Activated T-helper 2 cell treated with anti-CD3 and anti-CD28 coated beads, Interferon-gamma antibody, Interleukin-2, Interleukin-4, amounts not matched to agents 10 μg/mL and 5 μg/mL and 100 μg/mL, durations not matched to agents 14 hours and 24 hours and 36 hours (primary cell): ENCODE results near the gene TNFRSF21. TPM values are rescaled to one million over a fixed set of nuclear protein-coding genes. Genes with fewer than 3 reads are reported as not detected.

Experiments
- DNase-seq: peaks from one replicate; pipeline ENCODE4 v3.0.0; 2021; ENCODE audit warnings: low spot score
- H3K27ac Mint-ChIP-seq: one replicate; pipeline ENCODE4 v1.8.0; 2021; ENCODE audit warnings: mixed read lengths
- H3K27me3 Mint-ChIP-seq: one replicate; pipeline ENCODE4 v1.8.0; 2021; ENCODE audit warnings: low read depth, mixed read lengths
- H3K36me3 Mint-ChIP-seq: one replicate; pipeline ENCODE4 v1.8.0; 2021; ENCODE audit warnings: low read depth, mixed read lengths
- H3K4me1 Mint-ChIP-seq: one replicate; pipeline ENCODE4 v1.8.0; 2021; ENCODE audit warnings: low read depth, mixed read lengths
- H3K4me3 Mint-ChIP-seq: one replicate; pipeline ENCODE4 v1.8.0; 2021; ENCODE audit warnings: low read depth, mild to moderate bottlenecking, moderate library complexity, mixed read lengths
- H3K9me3 Mint-ChIP-seq: one replicate; pipeline ENCODE4 v1.8.0; 2021; ENCODE audit warnings: mixed read lengths
- intact Hi-C: fragments of 100-400 bp; cut with micrococcal nuclease; formaldehyde crosslinking; loops from one replicate; pipeline ENCODE4 v1.15.1; 2023
- total RNA-seq: library from RNA; stranded (reverse); gene quantifications from 2 replicates; pipeline ENCODE4 v1.2.3, GENCODE V29; 2022

The TNFRSF21 gene
- total RNA-seq, 1 donor from 2014 or later: 2.7 TPM

GRCh38 chr6:47252633-47253032 lies 57.1 kb downstream of the TNFRSF21 start:
- intact Hi-C loops: no loop called here
- Mint-ChIP-seq H3K4me3 (no peak overlapping the region), H3K27ac (no peak overlapping the region)

GRCh38 chr6:47251396-47251795 lies 58.3 kb downstream of the TNFRSF21 start:
- H3K27ac Mint-ChIP-seq: no peak overlapping the region
- H3K27me3 Mint-ChIP-seq: no peaks in the 10 kb centered on the region
- DNase-seq: no peak
- H3K36me3 Mint-ChIP-seq: no peaks in the 10 kb centered on the region
- H3K4me3 Mint-ChIP-seq: no peak overlapping the region
- H3K9me3 Mint-ChIP-seq: no peaks in the 10 kb centered on the region
- peaks cover 2% of the 10 kb centered on the region for H3K4me1 Mint-ChIP-seq
- intact Hi-C loops: no loop called here

More at GRCh38 chr6:47252633-47253032, 57.1 kb downstream of the TNFRSF21 start:
- H3K27me3 Mint-ChIP-seq: no peaks in the 10 kb centered on the region
- H3K4me1 Mint-ChIP-seq: no peaks in the 10 kb centered on the region
- no peak for DNase-seq
- H3K9me3 Mint-ChIP-seq: no peaks in the 10 kb centered on the region
- no peaks in the 10 kb centered on the region for H3K36me3 Mint-ChIP-seq

DNA sequence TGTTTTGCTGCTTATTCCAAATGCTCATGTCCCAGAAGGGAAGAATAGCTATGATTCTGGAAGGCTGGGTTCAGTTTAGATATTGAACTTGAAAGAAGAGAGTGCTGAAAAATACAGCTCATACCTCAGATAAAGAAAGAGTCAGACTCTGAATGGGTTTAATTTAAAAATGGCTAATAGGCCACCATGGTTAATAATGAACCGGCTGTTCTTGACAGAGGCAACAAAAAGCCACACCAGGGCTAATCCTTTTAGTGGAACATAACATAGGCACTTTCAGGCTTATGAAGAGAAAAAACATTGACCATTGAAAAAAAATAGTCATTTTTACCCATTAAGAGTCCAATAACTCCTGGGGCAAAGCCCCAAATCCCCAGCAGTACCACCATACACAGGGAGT lies 59.4 kb downstream of the TNFRSF21 start:
- Mint-ChIP-seq H3K36me3 (no peaks in the 10 kb centered on the region), H3K27me3 (no peaks in the 10 kb centered on the region), H3K9me3 (no peaks in the 10 kb centered on the region), H3K27ac (no peak overlapping the region), H3K4me3 (no peak overlapping the region), H3K4me1 (peaks cover 2% of the 10 kb centered on the region)
- no peak for DNase-seq
- intact Hi-C loops: no loop called here

- DNase-seq: no peak
- H3K4me3 Mint-ChIP-seq: no peak overlapping the region
- no peaks in the 10 kb centered on the region for H3K36me3 Mint-ChIP-seq
- intact Hi-C loops: no loop called here
- no peaks in the 10 kb centered on the region for H3K27me3 Mint-ChIP-seq
- H3K9me3 Mint-ChIP-seq: no peaks in the 10 kb centered on the region
- peaks cover 2% of the 10 kb centered on the region for H3K4me1 Mint-ChIP-seq
- no peak overlapping the region for H3K27ac Mint-ChIP-seq
Observed at GRCh38 chr6:47248446-47248845, 61.3 kb downstream of the TNFRSF21 start.

- intact Hi-C loops: no loop called here
- H3K36me3 Mint-ChIP-seq: no peaks in the 10 kb centered on the region
- H3K27me3 Mint-ChIP-seq: no peaks in the 10 kb centered on the region
- DNase-seq: no peak
- no peak overlapping the region for H3K27ac Mint-ChIP-seq
- H3K9me3 Mint-ChIP-seq: no peaks in the 10 kb centered on the region
- no peak overlapping the region for H3K4me3 Mint-ChIP-seq
- peaks cover 5% of the 10 kb centered on the region for H3K4me1 Mint-ChIP-seq
Observed at GRCh38 chr6:47247227-47247797, 62.4 kb downstream of the TNFRSF21 start.

DNA sequence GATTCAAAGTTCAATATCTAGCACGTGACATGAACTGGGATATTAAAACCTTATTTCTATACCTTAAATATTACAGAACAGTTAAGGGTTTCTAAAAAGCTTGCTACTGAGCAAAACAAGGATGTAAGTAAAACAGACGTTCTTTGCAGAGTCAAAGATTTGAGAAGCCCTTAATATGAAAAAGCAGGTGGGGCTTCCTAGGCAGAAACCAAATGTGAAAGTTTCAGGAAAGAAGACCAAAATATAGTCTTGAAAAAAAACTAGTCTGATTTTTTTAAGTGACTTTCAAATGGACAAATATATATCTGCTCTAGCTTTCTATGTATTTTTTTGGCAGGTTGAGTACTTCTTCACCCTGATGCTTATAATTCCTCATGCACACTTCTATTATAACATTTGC lies 63.2 kb downstream of the TNFRSF21 start:
- DNase-seq: no peak
- no peak overlapping the region for H3K4me3 Mint-ChIP-seq
- no peaks in the 10 kb centered on the region for H3K36me3 Mint-ChIP-seq
- H3K9me3 Mint-ChIP-seq: no peaks in the 10 kb centered on the region
- peaks cover 11% of the 10 kb centered on the region for H3K4me1 Mint-ChIP-seq
- no peaks in the 10 kb centered on the region for H3K27me3 Mint-ChIP-seq
- intact Hi-C loops: no loop called here
- no peak overlapping the region for H3K27ac Mint-ChIP-seq

GRCh38 chr6:47245745-47246371 lies 63.8 kb downstream of the TNFRSF21 start:
- H3K4me3 Mint-ChIP-seq: no peak overlapping the region
- no peaks in the 10 kb centered on the region for H3K27me3 Mint-ChIP-seq
- H3K36me3 Mint-ChIP-seq: no peaks in the 10 kb centered on the region
- H3K4me1 Mint-ChIP-seq: peaks cover 11% of the 10 kb centered on the region
- H3K9me3 Mint-ChIP-seq: no peaks in the 10 kb centered on the region
- H3K27ac Mint-ChIP-seq: no peak overlapping the region
- no peak for DNase-seq
- intact Hi-C loops: no loop called here

DNA sequence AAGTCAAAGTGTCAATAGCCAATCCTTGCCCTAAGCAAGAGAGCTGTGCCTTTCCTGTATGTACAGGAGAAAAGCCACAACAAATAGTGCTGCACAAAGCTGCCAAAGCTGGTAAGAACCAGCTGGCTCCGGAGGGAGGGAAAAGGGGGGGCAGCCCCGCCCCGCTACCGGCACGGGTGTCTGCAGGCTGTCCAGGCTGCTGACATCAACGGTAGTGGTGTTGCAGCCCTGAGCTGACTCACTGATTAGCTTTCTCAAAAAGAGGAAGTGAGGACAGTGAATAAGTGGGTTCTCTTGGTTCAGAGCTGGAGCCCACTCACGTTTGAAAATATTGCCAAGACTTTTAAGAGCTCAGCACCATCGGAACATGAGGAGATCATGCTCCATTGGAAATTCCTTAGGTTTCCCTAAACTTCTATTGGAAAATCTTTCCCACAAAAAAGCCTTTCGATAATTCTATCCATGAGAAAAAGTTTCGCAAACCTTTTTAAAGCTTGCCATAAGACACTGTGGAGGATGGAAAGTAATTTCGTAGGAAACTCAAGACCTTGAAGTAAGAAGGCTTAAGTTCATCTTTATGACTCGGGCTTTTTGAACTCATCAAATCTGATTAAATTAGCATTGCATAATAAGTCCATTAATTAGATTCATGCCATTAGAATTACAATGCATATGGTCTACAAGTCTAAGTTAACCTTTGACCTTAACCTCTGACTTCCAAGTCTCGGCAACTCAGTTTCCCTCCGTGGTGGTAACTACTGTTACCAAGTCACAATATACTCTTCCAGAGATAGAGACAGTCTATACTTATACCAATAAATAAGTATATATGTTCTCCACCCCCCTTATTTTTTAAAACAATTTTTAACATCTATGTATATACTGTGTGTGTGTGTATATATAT lies 67.0 kb downstream of the TNFRSF21 start:
- H3K4me3 Mint-ChIP-seq: no peak overlapping the region
- H3K9me3 Mint-ChIP-seq: no peaks in the 10 kb centered on the region
- intact Hi-C loops: no loop called here
- H3K36me3 Mint-ChIP-seq: no peaks in the 10 kb centered on the region
- H3K27me3 Mint-ChIP-seq: no peaks in the 10 kb centered on the region
- H3K4me1 Mint-ChIP-seq: peaks cover 11% of the 10 kb centered on the region
- DNase-seq: peak; percentile 57
- H3K27ac Mint-ChIP-seq: no peak overlapping the region

GRCh38 chr6:47241742-47242482 lies 67.8 kb downstream of the TNFRSF21 start:
- no peak for DNase-seq
- Mint-ChIP-seq H3K27ac (no peak overlapping the region), H3K9me3 (no peaks in the 10 kb centered on the region), H3K27me3 (no peaks in the 10 kb centered on the region), H3K36me3 (no peaks in the 10 kb centered on the region), H3K4me3 (no peak overlapping the region), H3K4me1 (peaks cover 11% of the 10 kb centered on the region)
- intact Hi-C loops: no loop called here

- no peak overlapping the region for H3K27ac Mint-ChIP-seq
- H3K4me3 Mint-ChIP-seq: no peak overlapping the region
- H3K27me3 Mint-ChIP-seq: no peaks in the 10 kb centered on the region
- DNase-seq: no peak
- no peaks in the 10 kb centered on the region for H3K9me3 Mint-ChIP-seq
- H3K4me1 Mint-ChIP-seq: peaks cover 9% of the 10 kb centered on the region
- intact Hi-C loops: no loop called here
- H3K36me3 Mint-ChIP-seq: no peaks in the 10 kb centered on the region
Observed at GRCh38 chr6:47240277-47240890, 69.3 kb downstream of the TNFRSF21 start.

DNA sequence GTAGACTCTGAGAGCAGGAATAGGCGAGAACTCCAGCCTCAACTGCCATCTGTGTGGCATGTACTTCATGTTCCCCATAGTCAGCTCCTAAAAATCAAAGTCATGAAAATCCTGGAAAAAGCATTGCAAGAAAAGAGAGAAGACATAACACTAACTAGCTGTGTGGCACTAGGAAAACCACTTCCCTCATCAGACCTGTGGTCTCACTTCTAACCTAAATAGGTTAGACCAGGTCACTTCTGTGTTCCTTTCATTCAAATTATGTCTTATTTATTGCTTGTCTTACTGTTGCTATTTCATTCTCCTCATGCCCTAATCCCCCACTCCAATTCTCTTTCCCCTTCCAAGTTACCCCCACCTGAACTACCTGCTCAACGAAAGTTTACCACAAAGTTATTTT lies 70.2 kb downstream of the TNFRSF21 start:
- Mint-ChIP-seq H3K4me1 (peaks cover 9% of the 10 kb centered on the region), H3K9me3 (no peaks in the 10 kb centered on the region), H3K4me3 (no peak overlapping the region), H3K36me3 (no peaks in the 10 kb centered on the region), H3K27ac (no peak overlapping the region), H3K27me3 (no peaks in the 10 kb centered on the region)
- intact Hi-C loops: no loop called here
- no peak for DNase-seq

DNA sequence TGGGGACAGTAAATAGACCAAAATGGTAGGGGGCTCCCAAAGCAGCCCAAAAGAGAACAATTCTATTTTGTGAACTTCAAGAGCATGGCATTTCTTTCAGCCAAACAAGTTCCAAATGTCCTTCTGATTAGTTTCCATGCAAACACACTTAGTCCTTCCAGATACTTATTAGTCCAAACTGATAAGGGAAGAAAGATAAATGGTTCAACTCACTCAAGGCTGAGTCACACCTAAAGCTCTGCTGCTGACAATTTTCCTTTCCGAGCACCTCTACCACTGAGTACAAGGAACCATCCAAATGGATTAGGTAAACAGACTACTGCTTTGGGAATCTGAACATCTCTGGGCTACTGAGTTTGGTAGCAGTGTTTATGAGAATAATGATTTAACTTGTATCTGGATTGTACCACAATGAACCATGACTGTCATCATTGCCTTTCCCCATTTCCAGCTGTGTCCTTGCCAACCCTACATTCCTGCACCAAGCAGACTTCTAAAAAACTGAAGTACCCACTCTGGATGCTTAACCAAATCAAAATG lies 71.2 kb downstream of the TNFRSF21 start:
- Mint-ChIP-seq H3K27me3 (no peaks in the 10 kb centered on the region), H3K36me3 (no peaks in the 10 kb centered on the region), H3K27ac (no peak overlapping the region), H3K4me1 (peaks cover 9% of the 10 kb centered on the region), H3K4me3 (no peak overlapping the region), H3K9me3 (no peaks in the 10 kb centered on the region)
- no peak for DNase-seq
- intact Hi-C loops: no loop called here
